Mesenchymal stem cell (in vitro differentiated cells and primary cell): ENCODE results near the gene MDP1.
"Not testable (repeated sequence)": the region's sequence is repeated elsewhere in the genome, so short reads cannot be mapped to it uniquely, and the experiment has no call there.

Experiments used
- DNase-seq: peaks from one replicate; pipeline ENCODE4 v3.0.0-alpha.2; 2013
- H2AFZ ChIP-seq: one replicate; pipeline ENCODE4 v1.6.1; 2013; ENCODE audit warnings: low read depth, mild to moderate bottlenecking, control low read depth, inconsistent platforms, low read length, moderate library complexity
- H2AK5ac ChIP-seq: 2 replicates; pipeline ENCODE4 v1.6.1; 2013; ENCODE audit warnings: low read length, moderate library complexity, mild to moderate bottlenecking, inconsistent platforms; ENCODE audit not compliant: severe bottlenecking
- H2BK120ac ChIP-seq: one replicate; pipeline ENCODE4 v1.6.1; 2013; ENCODE audit warnings: low read depth, mild to moderate bottlenecking, inconsistent platforms, low read length, moderate library complexity
- H2BK12ac ChIP-seq, 2 experiments: one replicate each; pipeline ENCODE4 v1.6.1; 2013; ENCODE audit warnings: inconsistent platforms in 2 of 2, low read length in 2 of 2, mild to moderate bottlenecking in 2 of 2, moderate library complexity in 2 of 2, control low read depth in 1 of 2
- H2BK15ac ChIP-seq: one replicate; pipeline ENCODE4 v1.6.1; 2013; ENCODE audit warnings: mild to moderate bottlenecking, low read depth, inconsistent platforms; ENCODE audit not compliant: poor library complexity, severe bottlenecking
- H2BK5ac ChIP-seq: 2 replicates; pipeline ENCODE4 v1.6.1; 2013; ENCODE audit warnings: low read depth, mild to moderate bottlenecking, low read length, control low read depth, inconsistent platforms; ENCODE audit not compliant: poor library complexity, severe bottlenecking
- H3K14ac ChIP-seq, 2 experiments: one replicate each; pipeline ENCODE4 v1.6.1; 2013; ENCODE audit warnings: inconsistent platforms in 2 of 2, low read length in 2 of 2, control low read depth in 1 of 2, mild to moderate bottlenecking in 1 of 2, moderate library complexity in 1 of 2
- H3K18ac ChIP-seq, 2 experiments: one replicate each; pipeline ENCODE4 v1.6.1; 2013; ENCODE audit warnings: inconsistent platforms in 2 of 2, low read length in 2 of 2, control low read depth in 1 of 2, low read depth in 1 of 2, mild to moderate bottlenecking in 1 of 2
- H3K23ac ChIP-seq, 2 experiments: one replicate each; pipeline ENCODE4 v1.6.1; 2013; ENCODE audit warnings: inconsistent platforms in 2 of 2, low read length in 2 of 2, mild to moderate bottlenecking in 2 of 2, moderate library complexity in 2 of 2, control low read depth in 1 of 2
- H3K27ac ChIP-seq: 2 replicates; pipeline ENCODE4 v1.5.1; 2013; ENCODE audit warnings: mild to moderate bottlenecking, moderate library complexity, low read length, control low read depth, inconsistent platforms; ENCODE audit not compliant: poor library complexity, severe bottlenecking
- H3K27me3 ChIP-seq, 2 experiments: 2 replicates each; pipeline versions ENCODE4 v1.6.1 to v1.7.0; 2013; ENCODE audit warnings: low read length in 2 of 2, mild to moderate bottlenecking in 2 of 2, moderate library complexity in 2 of 2, control low read depth in 1 of 2, inconsistent platforms in 1 of 2; ENCODE audit not compliant: control insufficient read depth in 1 of 2, insufficient read depth in 1 of 2
- H3K36me3 ChIP-seq, 2 experiments: 2 replicates each; pipeline versions ENCODE4 v1.6.1 to v1.7.0; 2013; ENCODE audit warnings: low read length in 2 of 2, control low read depth in 1 of 2, inconsistent platforms in 1 of 2, low read depth in 1 of 2, mild to moderate bottlenecking in 1 of 2; ENCODE audit not compliant: insufficient read depth in 2 of 2, control insufficient read depth in 1 of 2
- H3K4ac ChIP-seq, 2 experiments: one replicate each; pipeline ENCODE4 v1.6.1; 2013; ENCODE audit warnings: inconsistent platforms in 2 of 2, low read length in 2 of 2, mild to moderate bottlenecking in 2 of 2, moderate library complexity in 2 of 2, control low read depth in 1 of 2, low read depth in 1 of 2
- H3K4me1 ChIP-seq: 2 replicates; pipeline ENCODE4 v1.6.1; 2013; ENCODE audit warnings: low read depth, low read length, control low read depth; ENCODE audit not compliant: control insufficient read depth, insufficient read depth
- H3K4me2 ChIP-seq: 2 replicates; pipeline ENCODE4 v1.6.1; 2013; ENCODE audit warnings: low read length, mild to moderate bottlenecking, inconsistent platforms; ENCODE audit not compliant: poor library complexity, severe bottlenecking
- H3K4me3 ChIP-seq, 2 experiments: 2 replicates each; pipeline versions ENCODE4 v1.5.1 to v1.7.0; 2013; ENCODE audit warnings: low read length in 2 of 2, mild to moderate bottlenecking in 2 of 2, control low read depth in 1 of 2, low read depth in 1 of 2; ENCODE audit not compliant: insufficient read depth in 1 of 2
- H3K79me1 ChIP-seq: replicated peaks from 2 replicates; pipeline ENCODE4 v1.6.1; 2013; ENCODE audit warnings: mild to moderate bottlenecking, control low read depth, low read length, inconsistent platforms; ENCODE audit not compliant: poor library complexity, severe bottlenecking
- H3K9ac ChIP-seq: 2 replicates; pipeline ENCODE4 v1.7.0; 2013; ENCODE audit warnings: mild to moderate bottlenecking, low read length, moderate library complexity
- H3K9me3 ChIP-seq: 2 replicates; pipeline ENCODE4 v1.7.0; 2013; ENCODE audit warnings: mild to moderate bottlenecking, low read length; ENCODE audit not compliant: control insufficient read depth
- H4K8ac ChIP-seq: one replicate; pipeline ENCODE4 v1.6.1; 2013; ENCODE audit warnings: inconsistent platforms, mild to moderate bottlenecking, low read length, moderate library complexity
- H4K91ac ChIP-seq: one replicate; pipeline ENCODE4 v1.6.1; 2013; ENCODE audit warnings: mild to moderate bottlenecking, low read length, inconsistent platforms
- WGBS: methylation state at CpG from one replicate; pipeline ENCODE4 v1.1.7; 2013; ENCODE audit warnings: mixed read lengths; 5-methylcytosine and 5-hydroxymethylcytosine counted together

Gene MDP1

GRCh38 chr14:24216876-24217275, 1.0 kb upstream of the MDP1 start:
- Histone ChIP-seq H3K36me3 (peaks cover 10 to 34% of the 10 kb centered on the region in 2 experiments), H3K4me1 (peaks cover 12% of the 10 kb centered on the region), H2AK5ac (peak overlapping the region; percentile 29)
- H3K4me3 ChIP-seq, H3K27ac ChIP-seq, H3K14ac ChIP-seq, H4K8ac ChIP-seq, H4K91ac ChIP-seq, DNase-seq, H2AFZ ChIP-seq, H3K9ac ChIP-seq, H3K9me3 ChIP-seq, H2BK15ac ChIP-seq, H3K23ac ChIP-seq, H3K27me3 ChIP-seq, H3K4me2 ChIP-seq, H2BK5ac ChIP-seq, H3K79me1 ChIP-seq, H2BK120ac ChIP-seq, H3K18ac ChIP-seq, H3K4ac ChIP-seq, H2BK12ac ChIP-seq: not testable (repeated sequence)
- WGBS: no CpG with 5 or more reads among the region's 1 CpG

DNA sequence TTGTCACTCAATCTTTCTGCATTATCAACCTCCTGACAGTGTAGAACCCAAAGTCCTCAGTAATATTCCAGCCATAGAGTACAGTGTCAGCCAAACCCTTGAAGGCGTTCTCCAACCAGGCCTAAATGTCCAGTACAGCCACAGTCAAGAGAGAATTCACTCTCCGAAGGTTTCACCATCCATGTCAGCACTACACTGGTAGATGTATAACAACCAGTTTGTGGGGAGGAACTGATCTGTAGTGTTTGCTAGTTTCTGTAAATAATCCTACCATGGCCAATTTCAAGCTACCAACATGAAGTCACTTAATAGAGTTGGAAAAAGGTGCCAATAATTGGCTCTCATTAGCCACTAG, 456 bp upstream of the MDP1 start:
- DNase-seq: no peak
- peak overlapping the region; percentile 81 for H3K4me2 ChIP-seq
- H4K8ac ChIP-seq: no peak overlapping the region
- no peak overlapping the region for H2BK15ac ChIP-seq
- H2BK120ac ChIP-seq: no peak overlapping the region
- no peak overlapping the region for H4K91ac ChIP-seq
- H3K79me1 ChIP-seq: peaks cover 13% of the 10 kb centered on the region
- no peak overlapping the region for H2BK5ac ChIP-seq
- peaks cover 13% of the 10 kb centered on the region for H3K4me1 ChIP-seq
- H2AFZ ChIP-seq: no peak overlapping the region
- H3K27me3 ChIP-seq: no peaks in the 10 kb centered on the region
- H3K9me3 ChIP-seq: no peaks in the 10 kb centered on the region
- no peak overlapping the region for H3K14ac ChIP-seq
- H3K9ac ChIP-seq: peak overlapping the region; percentile 96
- no peak overlapping the region for H3K4ac ChIP-seq
- H3K18ac ChIP-seq: no peak overlapping the region
- H3K23ac ChIP-seq: no peak overlapping the region
- 83% methylated on average over 2 of the region's 2 CpGs for WGBS
- no peak overlapping the region for H2BK12ac ChIP-seq
- peak overlapping the region; percentile 6 for H3K27ac ChIP-seq
- H3K4me3 ChIP-seq: peak overlapping the region in 1 of 2 experiments; percentile 97
- H2AK5ac ChIP-seq: peak overlapping the region; percentile 44
- peaks cover 12 to 39% of the 10 kb centered on the region in 2 experiments for H3K36me3 ChIP-seq

- H2AFZ ChIP-seq: no peak overlapping the region
- H3K27ac ChIP-seq: peak overlapping the region; percentile 90
- peaks cover 24% of the 10 kb centered on the region for H3K79me1 ChIP-seq
- no peak overlapping the region for H3K23ac ChIP-seq
- H3K4me1 ChIP-seq: peaks cover 15% of the 10 kb centered on the region
- WGBS: 90% methylated on average over 7 of the region's 7 CpGs
- no peak overlapping the region for H3K14ac ChIP-seq
- H3K18ac ChIP-seq: peak overlapping the region in 1 of 2 experiments; percentile 82
- H2BK120ac ChIP-seq: no peak overlapping the region
- no peak overlapping the region for H2BK12ac ChIP-seq
- DNase-seq: no peak
- H3K9me3 ChIP-seq: no peaks in the 10 kb centered on the region
- peaks cover 28 to 57% of the 10 kb centered on the region in 2 experiments for H3K36me3 ChIP-seq
- H3K4me2 ChIP-seq: peak overlapping the region; percentile 59
- peak overlapping the region; percentile 96 for H3K9ac ChIP-seq
- peak overlapping the region in 1 of 2 experiments; percentile 81 for H3K4ac ChIP-seq
- H3K27me3 ChIP-seq: no peaks in the 10 kb centered on the region
- peak overlapping the region; percentile 8 for H2BK15ac ChIP-seq
- H4K8ac ChIP-seq: peak overlapping the region; percentile 96
- no peak overlapping the region for H4K91ac ChIP-seq
- H2AK5ac ChIP-seq: peak overlapping the region; percentile 63
- peak overlapping the region in 1 of 2 experiments; percentile 97 for H3K4me3 ChIP-seq
- H2BK5ac ChIP-seq: peak overlapping the region; percentile 11
These were observed 1.8 kb downstream of the MDP1 start for GRCh38 chr14:24213866-24214662.

GRCh38 chr14:24212924-24213865, 2.7 kb downstream of the MDP1 start, which contains the start of gene CHMP4A:
Gene CHMP4A (minus strand): TSS chr14:24213488. CDS start chr14:24213439, 49 bp downstream.
- Histone ChIP-seq H3K9me3 (no peaks in the 10 kb centered on the region), H2BK15ac (peak within 1 kb of the TSS; percentile 56), H4K91ac (peak within 1 kb of the TSS; percentile 95), H3K4me3 (peak within 1 kb of the TSS; percentile 86 to 88), H2BK12ac (no peak within 1 kb of the TSS), H3K14ac (no peak within 1 kb of the TSS), H3K27me3 (no peaks in the 10 kb centered on the region), H3K36me3 (peaks cover 26 to 62% of the 10 kb centered on the region in 2 experiments), H3K18ac (peak within 1 kb of the TSS; percentile 93 to 99), H3K4me2 (peak within 1 kb of the TSS; percentile 59), H3K9ac (peak within 1 kb of the TSS; percentile 96), H3K27ac (peak within 1 kb of the TSS; percentile 97), H4K8ac (peak within 1 kb of the TSS; percentile 97), H3K79me1 (peaks cover 23% of the 10 kb centered on the region), H3K4me1 (peaks cover 15% of the 10 kb centered on the region), H3K4ac (peak within 1 kb of the TSS; percentile 81 to 87), H2AFZ (peak within 1 kb of the TSS; percentile 47), H2BK5ac (peak within 1 kb of the TSS; percentile 76), H2BK120ac (peak within 1 kb of the TSS; percentile 78), H3K23ac (peak within 1 kb of the TSS in 1 of 2 experiments; percentile 26), H2AK5ac (peak within 1 kb of the TSS; percentile 63)
- WGBS: under 1% methylated on average over 42 of the region's 53 CpGs
- peak; percentile 99 for DNase-seq
